Measurements from ENCODE around the gene MTUS2.

GRCh38 chr13:29534083-29534482, 713.9 kb downstream of the MTUS2 start:
- no peak for TF ChIP-seq CTCF (IDR thresholded peaks at IDR 0.05 in 4 of 5, conservative IDR thresholded peaks at IDR 0.05 in 1 of 5)
- TF ChIP-seq POLR2A (IDR thresholded peaks at IDR 0.05) = no peak

Measured in gastrocnemius medialis (tissue), 4 donors.